GM23338 (cell line): ENCODE measurements around the gene WDR93.

Experiments
- CREB1 ChIP-seq: fragments of 250-450 bp; sonication (Bioruptor Pico); IDR thresholded peaks from 2 replicates; pipeline ENCODE4 v1.5.0; 2020; ENCODE audit warnings: low read depth, mild to moderate bottlenecking, moderate library complexity
- CTCF ChIP-seq, 2 experiments: fragments of 200-600 bp in 1 of 2; sonication (generic) in 1 of 2; conservative IDR thresholded peaks; 2 replicates each; pipeline versions ENCODE4 v1.5.1 to v1.6.1; 2016 to 2017; ENCODE audit warnings: antibody characterized with exemption in 2 of 2, low read depth in 2 of 2, mild to moderate bottlenecking in 2 of 2, moderate library complexity in 1 of 2
- ETS1 ChIP-seq: IDR thresholded peaks from 2 replicates; pipeline ENCODE4 v1.6.1; 2016; ENCODE audit warnings: antibody characterized with exemption
- EZH2 ChIP-seq: fragments of 200-600 bp; sonication (generic); IDR thresholded peaks from one replicate; pipeline ENCODE4 v1.8.0; 2017; ENCODE audit warnings: antibody characterized with exemption, mild to moderate bottlenecking, low read depth; ENCODE audit not compliant: unreplicated experiment
- EZH2phosphoT487 ChIP-seq: fragments of 200-600 bp; sonication (generic); IDR thresholded peaks from one replicate; pipeline ENCODE4 v1.8.1; 2018; ENCODE audit warnings: antibody characterized with exemption; ENCODE audit not compliant: unreplicated experiment
- JUNB ChIP-seq: IDR thresholded peaks from one replicate; pipeline ENCODE4 v1.6.1; 2016; ENCODE audit warnings: antibody characterized with exemption; ENCODE audit not compliant: unreplicated experiment
- POLR2AphosphoS5 ChIP-seq: IDR thresholded peaks from 2 replicates; pipeline ENCODE4 v1.6.1; 2016; ENCODE audit warnings: antibody characterized with exemption, low read depth
- ZNF114 ChIP-seq: fragments of 250-450 bp; sonication (Bioruptor Pico); IDR thresholded peaks from 2 replicates; pipeline ENCODE4 v1.5.0; 2020; ENCODE audit warnings: mild to moderate bottlenecking, moderate library complexity
- ZNF331 ChIP-seq: fragments of 250-450 bp; sonication (Bioruptor Pico); IDR thresholded peaks from 2 replicates; pipeline ENCODE4 v1.5.0; 2020; ENCODE audit warnings: low read depth, mild to moderate bottlenecking, moderate library complexity
- TF ChIP-seq, protein P1 (sequence below): IDR thresholded peaks from one replicate; pipeline ENCODE4 v1.6.1; 2018; ENCODE audit warnings: antibody characterized with exemption; ENCODE audit not compliant: unreplicated experiment

DNA sequence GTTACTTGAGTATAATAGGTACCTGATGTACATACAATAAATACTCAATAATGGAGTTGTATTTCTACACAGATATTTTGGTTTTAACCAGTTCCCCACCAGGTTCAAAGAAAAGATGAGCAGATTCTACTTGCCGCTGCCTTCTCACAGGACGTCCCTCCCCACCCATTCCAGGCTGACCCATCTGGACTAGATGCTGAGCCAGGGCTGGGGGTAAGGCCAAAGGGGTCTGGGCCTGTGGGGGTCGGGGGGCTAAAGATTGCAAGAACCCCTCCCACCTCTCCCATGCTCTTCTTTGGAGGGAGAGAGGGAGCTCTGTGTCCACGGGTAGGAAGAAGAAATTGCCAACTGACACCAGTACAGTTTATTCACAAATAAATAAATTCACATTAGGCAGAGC, 58.9 kb downstream of the WDR93 start:
- TF ChIP-seq CTCF (conservative IDR thresholded peaks at IDR 0.05; ENCODE audit: low read depth in 2 of 2) (no peak), EZH2phosphoT487 (no peak), ETS1 (no peak), ZNF114 (CRISPR knock-in tag) (no peak), JUNB (no peak), ZNF331 (CRISPR knock-in tag) (no peak), EZH2 (no peak), CREB1 (CRISPR knock-in tag) (no peak), POLR2AphosphoS5 (no peak)
- TF ChIP-seq, protein P1, sequence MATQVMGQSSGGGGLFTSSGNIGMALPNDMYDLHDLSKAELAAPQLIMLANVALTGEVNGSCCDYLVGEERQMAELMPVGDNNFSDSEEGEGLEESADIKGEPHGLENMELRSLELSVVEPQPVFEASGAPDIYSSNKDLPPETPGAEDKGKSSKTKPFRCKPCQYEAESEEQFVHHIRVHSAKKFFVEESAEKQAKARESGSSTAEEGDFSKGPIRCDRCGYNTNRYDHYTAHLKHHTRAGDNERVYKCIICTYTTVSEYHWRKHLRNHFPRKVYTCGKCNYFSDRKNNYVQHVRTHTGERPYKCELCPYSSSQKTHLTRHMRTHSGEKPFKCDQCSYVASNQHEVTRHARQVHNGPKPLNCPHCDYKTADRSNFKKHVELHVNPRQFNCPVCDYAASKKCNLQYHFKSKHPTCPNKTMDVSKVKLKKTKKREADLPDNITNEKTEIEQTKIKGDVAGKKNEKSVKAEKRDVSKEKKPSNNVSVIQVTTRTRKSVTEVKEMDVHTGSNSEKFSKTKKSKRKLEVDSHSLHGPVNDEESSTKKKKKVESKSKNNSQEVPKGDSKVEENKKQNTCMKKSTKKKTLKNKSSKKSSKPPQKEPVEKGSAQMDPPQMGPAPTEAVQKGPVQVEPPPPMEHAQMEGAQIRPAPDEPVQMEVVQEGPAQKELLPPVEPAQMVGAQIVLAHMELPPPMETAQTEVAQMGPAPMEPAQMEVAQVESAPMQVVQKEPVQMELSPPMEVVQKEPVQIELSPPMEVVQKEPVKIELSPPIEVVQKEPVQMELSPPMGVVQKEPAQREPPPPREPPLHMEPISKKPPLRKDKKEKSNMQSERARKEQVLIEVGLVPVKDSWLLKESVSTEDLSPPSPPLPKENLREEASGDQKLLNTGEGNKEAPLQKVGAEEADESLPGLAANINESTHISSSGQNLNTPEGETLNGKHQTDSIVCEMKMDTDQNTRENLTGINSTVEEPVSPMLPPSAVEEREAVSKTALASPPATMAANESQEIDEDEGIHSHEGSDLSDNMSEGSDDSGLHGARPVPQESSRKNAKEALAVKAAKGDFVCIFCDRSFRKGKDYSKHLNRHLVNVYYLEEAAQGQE, result no peak
